ENCODE measurements around the gene GRK1.

DNA sequence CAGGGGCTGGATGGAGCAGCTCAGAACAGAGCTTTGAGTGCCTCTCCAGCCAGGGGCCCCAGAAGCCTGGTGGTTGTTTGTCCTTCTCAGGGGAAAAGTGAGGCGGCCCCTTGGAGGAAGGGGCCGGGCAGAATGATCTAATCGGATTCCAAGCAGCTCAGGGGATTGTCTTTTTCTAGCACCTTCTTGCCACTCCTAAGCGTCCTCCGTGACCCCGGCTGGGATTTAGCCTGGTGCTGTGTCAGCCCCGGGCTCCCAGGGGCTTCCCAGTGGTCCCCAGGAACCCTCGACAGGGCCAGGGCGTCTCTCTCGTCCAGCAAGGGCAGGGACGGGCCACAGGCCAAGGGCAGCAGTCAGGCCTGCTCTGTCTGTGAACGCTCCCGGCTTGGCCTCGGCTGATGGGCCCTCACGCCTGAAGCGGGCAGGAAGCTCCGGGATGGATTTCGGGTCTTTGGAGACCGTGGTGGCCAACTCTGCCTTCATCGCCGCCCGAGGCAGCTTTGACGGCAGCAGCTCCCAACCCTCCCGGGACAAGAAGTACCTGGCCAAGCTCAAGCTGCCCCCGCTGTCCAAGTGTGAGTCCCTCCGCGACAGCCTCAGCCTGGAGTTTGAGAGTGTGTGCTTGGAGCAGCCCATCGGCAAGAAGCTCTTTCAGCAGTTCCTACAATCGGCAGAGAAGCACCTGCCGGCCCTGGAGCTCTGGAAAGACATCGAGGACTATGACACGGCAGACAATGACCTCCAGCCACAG is at the start of gene GRK1:
- TF ChIP-seq, protein P1, sequence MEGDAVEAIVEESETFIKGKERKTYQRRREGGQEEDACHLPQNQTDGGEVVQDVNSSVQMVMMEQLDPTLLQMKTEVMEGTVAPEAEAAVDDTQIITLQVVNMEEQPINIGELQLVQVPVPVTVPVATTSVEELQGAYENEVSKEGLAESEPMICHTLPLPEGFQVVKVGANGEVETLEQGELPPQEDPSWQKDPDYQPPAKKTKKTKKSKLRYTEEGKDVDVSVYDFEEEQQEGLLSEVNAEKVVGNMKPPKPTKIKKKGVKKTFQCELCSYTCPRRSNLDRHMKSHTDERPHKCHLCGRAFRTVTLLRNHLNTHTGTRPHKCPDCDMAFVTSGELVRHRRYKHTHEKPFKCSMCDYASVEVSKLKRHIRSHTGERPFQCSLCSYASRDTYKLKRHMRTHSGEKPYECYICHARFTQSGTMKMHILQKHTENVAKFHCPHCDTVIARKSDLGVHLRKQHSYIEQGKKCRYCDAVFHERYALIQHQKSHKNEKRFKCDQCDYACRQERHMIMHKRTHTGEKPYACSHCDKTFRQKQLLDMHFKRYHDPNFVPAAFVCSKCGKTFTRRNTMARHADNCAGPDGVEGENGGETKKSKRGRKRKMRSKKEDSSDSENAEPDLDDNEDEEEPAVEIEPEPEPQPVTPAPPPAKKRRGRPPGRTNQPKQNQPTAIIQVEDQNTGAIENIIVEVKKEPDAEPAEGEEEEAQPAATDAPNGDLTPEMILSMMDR (IDR thresholded peaks at IDR 0.05), result no peak
- no peak for TF ChIP-seq POLR2A (IDR thresholded peaks at IDR 0.05)

All from uterus (tissue), 2 donors.